Activated CD8-positive, alpha-beta memory T cell treated with anti-CD3 and anti-CD28 coated beads, Interleukin-2, amount 50 U/mL, for 48 hours (primary cell): Measurements from ENCODE around the gene ANXA7.
"Not testable (repeated sequence)": the region's sequence is repeated elsewhere in the genome, so short reads cannot be mapped to it uniquely, and the experiment has no call there.

ENCODE experiments used
- DNase-seq: peaks from one replicate; pipeline ENCODE4 v3.0.0-alpha.2; 2020

ANXA7 gene

DNA sequence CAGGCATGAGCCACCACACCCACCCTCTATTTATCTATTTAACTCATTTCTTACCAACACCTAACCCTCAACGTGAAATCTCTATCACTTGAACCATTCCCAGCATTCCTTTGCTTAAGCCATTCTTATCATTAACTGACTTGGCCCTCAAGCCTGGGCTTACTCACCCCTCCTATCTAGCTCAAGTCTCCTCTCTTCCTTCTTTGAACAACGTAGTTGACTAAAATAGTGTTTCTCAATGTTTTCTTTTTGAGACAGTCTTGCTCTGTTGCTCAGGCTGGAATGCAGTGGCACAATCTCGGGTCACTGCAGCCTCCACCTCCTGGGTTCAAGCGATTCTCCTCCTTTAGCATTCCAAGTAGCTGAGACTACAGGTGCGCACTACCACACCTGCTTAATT, 7.0 kb downstream of the ANXA7 start:
- no peak for DNase-seq

DNA sequence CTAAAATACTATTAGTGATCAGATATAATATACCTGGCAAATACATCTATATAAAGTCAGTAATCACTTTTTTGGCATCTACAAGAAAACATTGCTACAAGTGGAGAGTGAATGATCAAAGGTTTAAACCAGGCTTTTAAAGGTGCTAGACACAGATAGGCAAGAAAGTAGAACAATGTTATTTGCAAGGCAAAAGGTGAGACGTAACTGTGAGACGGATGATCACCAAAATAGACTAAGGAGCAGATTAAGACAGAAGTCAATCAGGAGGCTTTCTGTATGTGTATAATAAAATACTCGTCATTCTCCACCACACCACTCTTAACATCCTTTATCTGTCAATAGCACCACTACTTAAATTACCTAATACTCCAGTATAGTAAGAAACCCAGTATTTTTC, 8.3 kb downstream of the ANXA7 start:
- no peak for DNase-seq

DNA sequence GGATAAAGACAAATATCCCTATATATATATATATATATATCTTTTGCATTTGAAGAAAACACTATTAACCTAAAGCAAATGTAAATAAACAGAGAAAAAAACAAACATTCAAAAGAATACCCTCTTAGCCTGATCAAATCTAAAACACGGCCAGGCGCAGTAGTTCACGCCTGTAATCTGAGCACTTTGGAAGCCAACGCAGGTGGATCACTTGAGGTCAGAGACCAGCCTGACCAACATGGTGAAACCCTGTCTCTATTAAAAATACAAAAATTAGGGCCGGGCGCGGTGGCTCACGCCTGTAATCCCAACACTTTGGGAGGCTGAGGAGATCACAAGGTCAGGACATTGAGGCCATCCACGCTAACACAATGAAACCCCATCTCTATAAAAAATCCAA, 9.2 kb downstream of the ANXA7 start:
- DNase-seq = no peak

GRCh38 chr10:73401636-73402035, 12.2 kb downstream of the ANXA7 start:
- no peak for DNase-seq

- no peak for DNase-seq
These were observed 14.8 kb downstream of the ANXA7 start for GRCh38 chr10:73399063-73399462.

GRCh38 chr10:73398024-73398423, 15.8 kb downstream of the ANXA7 start:
- no peak for DNase-seq

GRCh38 chr10:73394325-73394724, 19.5 kb downstream of the ANXA7 start:
- DNase-seq = not testable (repeated sequence)

GRCh38 chr10:73388228-73388627, 25.6 kb downstream of the ANXA7 start:
- DNase-seq = no peak

GRCh38 chr10:73386583-73386982, 27.3 kb downstream of the ANXA7 start:
- DNase-seq = no peak

GRCh38 chr10:73379064-73379748, 34.7 kb downstream of the ANXA7 start:
- no peak for DNase-seq

- no peak for DNase-seq
These were observed 37.2 kb downstream of the ANXA7 start for GRCh38 chr10:73376679-73377078.

DNA sequence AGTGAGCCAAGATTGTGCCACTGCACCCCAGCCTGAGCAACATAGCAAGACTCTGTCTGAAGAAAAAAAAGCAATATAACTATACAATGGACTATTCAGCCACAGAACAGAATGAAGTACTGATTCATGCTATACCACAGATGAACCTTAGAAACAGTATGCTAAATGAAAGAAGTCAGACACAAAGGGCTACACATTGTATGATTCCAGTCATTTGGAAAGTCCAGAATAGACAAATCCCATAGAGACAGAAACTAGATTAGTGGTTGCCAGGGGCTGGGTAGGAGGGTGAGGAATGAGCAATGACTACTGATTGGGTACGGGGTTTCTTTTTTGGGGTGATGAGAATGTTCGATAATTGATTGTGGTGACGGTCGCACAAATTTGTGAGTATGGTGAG, 45.6 kb downstream of the ANXA7 start:
- DNase-seq = no peak

DNA sequence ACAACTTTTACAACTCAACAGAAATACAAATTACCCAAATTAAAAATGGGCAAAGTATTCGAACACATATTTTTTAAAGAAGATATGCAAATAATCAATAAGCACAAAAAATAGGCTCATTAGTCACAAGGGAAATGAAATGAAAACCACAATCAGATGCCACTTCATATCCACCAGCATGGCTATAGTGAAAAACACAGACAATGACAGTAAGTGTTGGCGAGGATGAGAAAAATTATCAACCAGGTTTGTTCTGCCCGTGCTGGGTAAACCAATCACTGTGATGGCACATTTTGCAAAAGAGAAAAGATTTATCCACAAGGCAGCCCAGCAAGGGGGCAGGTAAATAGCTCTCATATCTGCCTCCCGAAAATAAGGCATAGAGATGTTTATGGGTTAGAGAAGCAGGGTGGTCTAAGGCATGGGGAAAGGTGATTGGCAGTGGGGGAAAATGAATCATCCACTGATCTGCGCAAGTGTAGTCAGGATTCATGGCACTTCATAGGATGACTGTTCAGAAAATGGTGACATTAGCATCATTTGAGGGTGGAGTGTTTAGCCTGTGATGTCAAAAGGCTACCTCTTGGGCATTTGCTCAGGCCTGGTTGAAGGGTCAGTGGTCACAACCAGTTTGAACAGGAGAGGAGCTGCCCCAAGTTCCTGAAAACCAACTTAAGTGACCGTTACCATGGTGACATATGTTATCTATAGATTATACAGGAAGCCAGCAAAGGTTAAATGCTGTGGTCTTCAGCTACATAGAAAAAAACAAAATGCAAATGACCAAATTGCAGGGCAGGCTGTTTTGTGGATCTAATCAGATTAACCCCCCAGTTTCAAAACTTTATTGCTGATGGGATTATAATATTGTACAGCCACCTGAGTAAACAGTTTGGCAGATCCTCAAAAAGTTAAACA, 47.2 kb downstream of the ANXA7 start:
- no peak for DNase-seq

DNA sequence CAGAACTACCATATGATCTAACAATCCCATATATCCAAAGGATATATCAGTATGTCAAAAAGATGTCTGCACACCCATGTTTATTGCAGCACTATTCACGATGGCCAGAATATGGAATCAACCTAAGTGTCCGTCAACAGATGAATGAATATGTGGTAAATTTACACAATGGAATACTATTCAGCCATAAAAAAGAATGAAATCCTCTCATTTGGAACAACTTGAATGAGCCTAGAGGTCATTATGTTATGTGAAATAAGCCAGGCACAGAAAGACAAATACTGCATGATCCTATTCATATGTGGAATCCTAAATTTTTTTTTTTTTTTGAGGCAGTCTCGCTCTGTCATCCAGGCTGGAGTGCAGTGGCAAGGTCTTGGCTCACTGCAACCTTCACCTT, 48.9 kb downstream of the ANXA7 start:
- no peak for DNase-seq

DNA sequence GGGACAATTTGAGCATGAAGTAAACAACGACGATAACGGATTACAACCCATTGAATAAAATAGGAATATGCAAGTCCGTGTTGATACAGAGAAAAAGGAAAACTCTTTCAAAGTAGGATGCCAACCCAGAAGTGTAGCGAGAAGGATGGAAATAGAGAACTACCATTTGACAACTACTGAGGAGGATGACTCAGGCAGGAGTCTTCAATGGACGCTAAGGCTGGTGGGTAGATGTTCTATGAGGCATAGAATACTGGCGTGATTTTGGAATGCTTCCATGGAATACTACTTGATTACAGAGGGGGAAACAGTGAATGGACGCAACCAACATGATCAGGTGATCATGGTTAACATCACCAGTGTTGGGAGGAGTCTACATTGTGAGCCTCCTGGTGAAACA, 54.4 kb downstream of the ANXA7 start:
- no peak for DNase-seq

DNA sequence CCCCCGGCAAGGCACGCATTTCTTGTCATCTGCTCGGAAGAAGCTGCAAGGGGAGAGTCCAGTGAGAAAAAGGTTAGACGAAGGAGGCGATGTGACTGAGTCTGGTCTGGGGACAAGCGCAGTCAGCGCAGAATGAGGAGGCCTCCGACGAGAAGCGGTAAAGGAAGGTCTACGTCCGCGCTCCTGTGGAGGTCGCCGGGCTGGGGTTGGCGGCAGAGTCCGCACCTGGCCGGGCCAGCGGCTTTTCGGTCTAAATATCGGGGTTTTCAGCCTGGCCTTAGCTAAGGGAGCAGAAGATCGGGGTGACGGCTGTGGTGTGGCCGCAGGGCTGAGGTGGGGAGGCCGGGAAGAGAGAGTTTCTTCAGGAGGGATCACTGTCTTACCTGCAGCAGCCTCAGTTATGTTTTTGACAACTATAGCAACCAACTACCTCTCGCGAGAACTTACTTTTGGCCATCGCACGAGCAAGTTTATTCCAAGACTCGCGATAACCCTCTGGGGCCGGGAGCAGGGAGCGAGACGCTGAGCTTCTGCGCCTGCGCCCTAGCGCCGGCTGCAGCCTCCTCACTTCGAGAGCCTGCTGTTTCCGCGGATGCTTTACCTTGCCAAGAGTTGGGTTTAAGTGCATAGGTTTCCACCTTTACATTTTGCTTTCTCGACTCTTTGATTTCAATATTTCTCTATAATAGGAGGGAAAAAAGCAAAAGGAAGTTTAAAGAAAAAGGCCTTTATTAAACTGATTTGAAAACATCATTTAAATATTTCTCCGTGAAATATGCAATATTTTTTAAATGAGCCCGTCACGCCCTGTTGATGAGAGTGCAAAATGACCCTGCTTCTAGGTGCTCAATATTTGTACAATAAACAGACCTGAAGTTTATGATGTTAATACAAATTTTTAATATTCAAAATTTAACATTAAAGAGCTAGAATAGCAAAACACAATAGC, 55.3 kb downstream of the ANXA7 start, which contains the start of gene CFAP70:
CFAP70 (minus strand) TSS at position 534 of the 949 bp plus-strand sequence. CDS start 4,068 bp downstream, outside the sequence.
- DNase-seq = peak; percentile 93

- no peak for DNase-seq
These were observed 56.0 kb downstream of the ANXA7 start for GRCh38 chr10:73357821-73358220.

DNA sequence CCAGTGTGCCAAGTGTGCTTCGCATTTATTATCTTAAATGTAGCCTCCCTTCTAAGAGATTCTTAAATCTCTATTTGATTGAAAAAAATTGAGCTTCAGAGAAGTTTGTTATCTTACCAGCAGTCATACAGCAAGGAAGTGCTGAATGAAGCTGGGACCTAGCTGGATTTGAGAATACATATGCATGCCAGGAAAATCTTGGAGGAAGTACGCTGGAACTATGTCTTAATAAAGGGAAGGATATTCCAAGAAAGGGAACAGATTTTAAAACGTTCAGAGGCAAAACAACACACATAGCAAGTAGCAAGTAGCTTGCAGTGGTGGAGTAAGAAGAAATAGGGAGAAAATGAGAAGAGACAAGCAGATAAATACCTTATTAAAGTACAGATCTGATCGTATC, 56.7 kb downstream of the ANXA7 start:
- no peak for DNase-seq

DNA sequence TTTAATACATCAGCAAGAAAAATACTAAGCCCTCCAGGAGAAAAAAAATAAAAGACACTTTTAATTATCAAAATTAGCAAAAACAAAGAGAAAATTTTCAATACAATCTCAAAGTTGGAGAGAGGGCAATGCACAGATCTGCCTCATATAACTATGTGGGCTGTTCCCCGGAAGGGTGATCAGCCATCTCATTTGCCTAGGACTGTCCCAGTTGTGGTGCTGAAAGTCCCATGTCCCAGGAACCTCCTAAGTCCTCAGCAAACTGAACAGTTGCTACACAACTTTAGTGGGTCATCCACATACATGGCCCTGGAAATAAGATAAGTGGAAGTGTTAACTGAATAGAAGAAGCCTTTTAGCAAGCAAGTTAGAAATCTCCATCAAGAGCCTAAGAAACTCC, 69.6 kb downstream of the ANXA7 start:
- no peak for DNase-seq

DNA sequence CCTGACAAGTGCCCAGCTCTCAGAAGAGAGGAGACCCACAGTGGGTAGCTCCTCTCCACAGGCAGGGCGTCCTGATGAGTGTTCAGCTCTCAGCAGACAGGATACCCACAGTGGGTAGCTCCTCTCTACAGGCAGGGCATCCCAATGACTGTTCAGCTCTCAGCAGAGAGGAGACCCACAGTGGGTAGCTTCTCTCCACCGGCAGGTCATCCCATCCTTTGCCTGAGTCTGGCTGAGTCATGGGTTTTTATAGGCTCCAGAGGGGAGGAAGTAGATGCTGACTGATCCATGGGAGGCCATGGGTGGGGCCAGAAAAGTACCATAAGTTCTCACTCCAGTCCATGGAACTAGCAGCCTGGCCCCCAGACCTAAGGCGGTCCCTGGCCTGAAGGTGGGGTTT, 73.7 kb downstream of the ANXA7 start:
- no peak for DNase-seq

DNA sequence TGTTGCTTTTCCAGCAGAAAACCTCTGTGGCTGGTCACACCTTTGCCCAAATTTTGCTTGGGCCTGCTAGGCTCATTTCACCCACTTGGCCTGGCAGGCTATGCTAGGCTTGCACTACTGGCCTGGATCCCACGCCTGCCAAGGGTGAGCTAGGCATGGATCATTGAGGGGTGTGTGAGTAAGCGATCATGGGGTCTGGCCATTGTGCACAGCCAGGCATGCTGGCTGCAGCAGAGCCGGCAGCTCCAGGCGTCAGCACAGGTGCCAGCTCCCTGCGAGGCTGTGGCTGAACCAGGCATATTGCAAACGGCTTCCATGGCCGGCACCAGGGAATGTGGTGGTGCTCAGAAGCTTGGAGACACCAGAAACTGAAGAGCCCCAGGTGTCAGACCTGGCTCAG, 74.4 kb downstream of the ANXA7 start:
- DNase-seq = no peak

DNA sequence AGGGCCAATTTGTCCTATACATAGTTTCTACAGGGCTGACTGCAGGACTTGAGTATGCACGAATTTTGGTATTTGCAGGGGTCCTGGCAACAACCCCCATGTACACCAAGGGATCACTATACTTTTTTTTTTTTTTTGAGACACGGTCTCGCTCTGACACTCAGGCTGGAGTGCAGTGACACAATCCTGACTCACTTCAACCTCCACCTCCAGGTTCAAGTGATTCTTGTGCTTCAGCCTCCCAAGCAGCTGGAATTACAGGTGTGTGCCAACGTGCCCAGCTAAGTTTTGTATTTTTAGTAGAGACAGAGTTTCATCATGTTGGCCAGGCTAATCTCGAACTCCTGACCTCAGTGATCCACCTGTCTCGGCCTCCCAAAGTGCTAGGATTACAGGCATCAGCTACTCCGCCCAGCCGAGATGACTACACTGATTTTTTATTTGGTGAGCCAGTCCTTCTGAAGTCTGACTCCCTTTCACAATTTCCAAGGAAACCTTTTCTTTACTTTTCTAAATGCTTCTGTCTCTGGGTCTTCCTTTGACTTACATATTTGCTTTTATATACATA, 75.0 kb downstream of the ANXA7 start:
- DNase-seq = no peak

DNA sequence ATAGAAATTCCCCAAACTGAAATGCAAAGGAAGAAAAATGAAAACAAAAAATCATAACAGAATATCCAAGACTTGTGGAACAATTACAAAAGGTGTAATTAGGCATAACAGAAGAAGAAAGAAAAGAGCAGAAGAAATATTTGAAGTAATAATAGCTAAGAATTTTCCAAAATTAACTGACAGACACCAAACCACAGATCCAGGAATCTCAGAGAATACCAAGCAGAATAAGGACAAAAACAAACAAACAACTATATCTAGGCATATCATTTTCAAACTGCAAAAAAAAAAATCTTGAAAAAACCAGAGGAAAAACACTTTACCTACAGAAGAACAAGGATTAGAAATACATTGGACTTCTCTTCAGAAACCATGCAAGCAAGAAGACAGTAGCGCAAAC, 80.7 kb downstream of the ANXA7 start:
- DNase-seq = no peak
